ENCODE measurements around the gene FGF19. TPM values are rescaled to one million over a fixed set of nuclear protein-coding genes. Genes with fewer than 3 reads are reported as not detected.

FGF19 gene
- total and polyA plus RNA-seq, 9 of the 15 experiments (the other 6 are each of a cell fraction or from before 2014, with no cell fraction given): 0.11 TPM; not detected in 8

DNA sequence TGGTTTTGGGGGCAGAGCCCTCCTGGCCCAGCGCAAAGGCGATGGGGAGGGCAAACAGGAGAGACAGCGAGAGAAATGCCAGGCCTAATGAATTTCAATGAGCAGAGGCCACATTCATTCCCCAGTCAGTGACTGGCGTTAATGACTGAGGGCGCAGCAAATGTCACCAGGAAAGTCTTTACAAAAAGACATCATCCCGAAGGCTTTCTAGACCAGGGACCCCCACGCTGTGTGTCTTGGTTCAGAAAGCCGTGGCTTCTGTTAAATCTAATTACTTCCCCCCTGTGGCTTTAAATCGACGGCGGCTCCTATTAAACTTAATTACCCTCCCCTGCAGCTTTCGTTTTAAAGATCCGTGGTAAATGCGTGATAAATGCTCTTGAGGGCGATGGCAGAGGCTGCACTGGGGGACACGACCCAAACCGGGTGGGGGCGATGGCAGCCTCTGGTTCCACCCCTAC, 1.6 kb upstream of the FGF19 start (continued):
- TF ChIP-seq, protein P1, sequence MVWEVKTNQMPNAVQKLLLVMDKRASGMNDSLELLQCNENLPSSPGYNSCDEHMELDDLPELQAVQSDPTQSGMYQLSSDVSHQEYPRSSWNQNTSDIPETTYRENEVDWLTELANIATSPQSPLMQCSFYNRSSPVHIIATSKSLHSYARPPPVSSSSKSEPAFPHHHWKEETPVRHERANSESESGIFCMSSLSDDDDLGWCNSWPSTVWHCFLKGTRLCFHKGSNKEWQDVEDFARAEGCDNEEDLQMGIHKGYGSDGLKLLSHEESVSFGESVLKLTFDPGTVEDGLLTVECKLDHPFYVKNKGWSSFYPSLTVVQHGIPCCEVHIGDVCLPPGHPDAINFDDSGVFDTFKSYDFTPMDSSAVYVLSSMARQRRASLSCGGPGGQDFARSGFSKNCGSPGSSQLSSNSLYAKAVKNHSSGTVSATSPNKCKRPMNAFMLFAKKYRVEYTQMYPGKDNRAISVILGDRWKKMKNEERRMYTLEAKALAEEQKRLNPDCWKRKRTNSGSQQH (CRISPR knock-in tag; IDR thresholded peaks at IDR 0.05): no peak
- TF ChIP-seq HMG20B (CRISPR knock-in tag; IDR thresholded peaks at IDR 0.05) (no peak), KAT2B (IDR thresholded peaks at IDR 0.05; ENCODE audit: low read depth, low read length) (no peak)

DNA sequence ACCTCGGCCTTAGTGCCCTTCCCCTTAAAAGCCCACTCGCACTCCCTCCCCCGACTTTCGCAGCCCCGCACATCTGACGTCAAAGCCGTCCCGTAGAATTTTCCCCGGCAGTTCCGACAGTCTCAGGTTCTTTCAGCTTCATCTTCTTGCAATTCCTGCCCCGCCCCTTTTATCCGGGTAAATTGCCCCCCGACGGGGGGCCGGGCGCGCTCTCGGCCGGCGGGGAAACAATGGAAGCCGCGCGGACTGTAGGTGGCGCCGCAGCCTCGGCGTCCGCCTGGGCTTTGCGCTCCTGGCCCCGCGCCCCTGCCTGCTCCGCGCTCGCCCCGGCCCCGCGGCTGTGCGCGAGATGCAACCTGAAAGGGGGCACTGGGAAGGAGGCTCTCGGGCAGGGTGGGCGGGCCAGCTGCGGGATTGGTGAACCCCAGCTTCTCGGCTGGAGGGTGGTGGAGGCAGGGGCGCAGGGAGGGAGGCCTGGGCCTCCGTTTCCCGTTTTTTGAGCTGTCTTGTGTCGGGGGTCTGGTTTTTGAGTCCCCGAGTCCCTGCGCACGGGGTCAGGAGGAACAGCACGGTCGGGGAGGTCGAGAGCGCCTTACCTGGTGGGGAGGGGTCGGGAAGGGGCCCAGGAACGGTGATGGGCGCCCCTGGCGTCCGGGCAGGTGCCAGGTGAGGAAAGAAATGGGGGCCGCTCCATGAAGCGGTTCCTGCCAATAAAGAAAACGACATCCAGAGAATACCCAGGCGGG, 859 bp upstream of the FGF19 start:
- FAIRE-seq: no peak
- peak in 1 of 2 experiments; percentile 67; a peak in 3 of 4 replicates for TF ChIP-seq RAD21 (CRISPR knock-in tag; conservative IDR thresholded peaks at IDR 0.05 in 1 of 2, IDR thresholded peaks at IDR 0.05 in 1 of 2)
- no peak for TF ChIP-seq ZFP1 (CRISPR knock-in tag; IDR thresholded peaks at IDR 0.05)
- no peak for TF ChIP-seq ZNF174 (CRISPR knock-in tag; IDR thresholded peaks at IDR 0.05)
- TF ChIP-seq ETV6 (IDR thresholded peaks at IDR 0.05; ENCODE audit: borderline replicate concordance in 1 of 2, low read depth in 2 of 2, low read length in 1 of 2): no peak
- no peak for TF ChIP-seq ETV6 (CRISPR knock-in tag; IDR thresholded peaks at IDR 0.05; ENCODE audit: borderline replicate concordance)
- TF ChIP-seq, protein P2, sequence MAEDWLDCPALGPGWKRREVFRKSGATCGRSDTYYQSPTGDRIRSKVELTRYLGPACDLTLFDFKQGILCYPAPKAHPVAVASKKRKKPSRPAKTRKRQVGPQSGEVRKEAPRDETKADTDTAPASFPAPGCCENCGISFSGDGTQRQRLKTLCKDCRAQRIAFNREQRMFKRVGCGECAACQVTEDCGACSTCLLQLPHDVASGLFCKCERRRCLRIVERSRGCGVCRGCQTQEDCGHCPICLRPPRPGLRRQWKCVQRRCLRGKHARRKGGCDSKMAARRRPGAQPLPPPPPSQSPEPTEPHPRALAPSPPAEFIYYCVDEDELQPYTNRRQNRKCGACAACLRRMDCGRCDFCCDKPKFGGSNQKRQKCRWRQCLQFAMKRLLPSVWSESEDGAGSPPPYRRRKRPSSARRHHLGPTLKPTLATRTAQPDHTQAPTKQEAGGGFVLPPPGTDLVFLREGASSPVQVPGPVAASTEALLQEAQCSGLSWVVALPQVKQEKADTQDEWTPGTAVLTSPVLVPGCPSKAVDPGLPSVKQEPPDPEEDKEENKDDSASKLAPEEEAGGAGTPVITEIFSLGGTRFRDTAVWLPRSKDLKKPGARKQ (CRISPR knock-in tag; IDR thresholded peaks at IDR 0.05): no peak
- TF ChIP-seq BDP1 (IDR thresholded peaks at IDR 0.05; ENCODE audit: insufficient read depth, insufficient read length): no peak
- no peak for TF ChIP-seq ZNF134 (CRISPR knock-in tag; conservative IDR thresholded peaks at IDR 0.05)

More for the DNA sequence above, 859 bp upstream of the FGF19 start:
- ATAC-seq (peak; percentile 84), DNase-seq (ENCODE audit: extremely low read depth in 1 of 4, low spot score in 3 of 4) (peak; percentile 30 to 76 (median 66))
- Histone ChIP-seq H3K27me3 (ENCODE audit: control insufficient read depth in 2 of 2, insufficient read depth in 2 of 2, low read length in 2 of 2) (peaks cover 7 to 46% of the 10 kb centered on the region in 2 experiments; a peak in 3 of 5 replicates), H3K4me2 (ENCODE audit: insufficient read depth, low read length) (no peak overlapping the region), H3K4me1 (replicated peaks in 1 of 2; ENCODE audit: control insufficient read depth in 2 of 2, insufficient read depth in 2 of 2, low read length in 2 of 2) (peaks cover 2 to 32% of the 10 kb centered on the region in 2 experiments; a peak in 3 of 5 replicates), H4K20me1 (replicated peaks; ENCODE audit: control insufficient read depth, insufficient read depth, low read length) (0 out of 2 replicates have a peak, but pooled peaks cover 3% of the 10 kb centered on the region), H3K36me3 (ENCODE audit: control insufficient read depth, insufficient read depth, low read length) (no peaks in the 10 kb centered on the region), H3K9me1 (ENCODE audit: control insufficient read depth, insufficient read depth, low read length) (no peaks in the 10 kb centered on the region), H3K27ac (ENCODE audit: extremely low read depth, low read depth, low read length) (no peak overlapping the region), H3K9me3 (replicated peaks; ENCODE audit: control insufficient read depth, insufficient read depth, low read depth, low read length) (no peaks in the 10 kb centered on the region), H3K79me2 (ENCODE audit: control insufficient read depth, insufficient read depth, low read length) (no peaks in the 10 kb centered on the region), H3K4me3 (no peak overlapping the region), H2AFZ (ENCODE audit: low read depth, low read length) (no peak overlapping the region), H3K9ac (ENCODE audit: insufficient read depth in 1 of 2, low read depth in 2 of 2, low read length in 2 of 2) (peak overlapping the region in 1 of 2 experiments; percentile 28; a peak in 2 of 4 replicates)
- BruUV-seq (replicated peaks): no TSS peak
- intact Hi-C loops (cut with micrococcal nuclease) (loop anchor here (1.0 to 5.0 kb wide), 2 partner anchors 93 to 184 kb away; no protein-coding TSS in a partner anchor), in situ Hi-C loops (cut with MboI) (no loop called here)
- ChIA-PET CTCF (ENCODE audit: low intra/inter-chr PET ratio) (interaction anchor here (1.4 kb wide), 1 partner anchor 184 kb away, joined by 6 read pairs; no protein-coding TSS in a partner anchor), POLR2A (no interaction called here)
- WGBS (ENCODE audit: insufficient coverage, low coverage, missing lambda C conversion rate): 12% methylated on average over 39 of the region's 63 CpGs
